Neural cell (in vitro differentiated cells): ENCODE measurements around the gene RET. TPM values are rescaled to one million over a fixed set of nuclear protein-coding genes. Genes with fewer than 3 reads are reported as not detected.

ENCODE experiments used
- H2AFZ ChIP-seq: fragments of 200-600, 300-800 bp; sonication (generic), shearing (Covaris generic); 2 replicates; pipeline ENCODE4 v1.6.0; 2014; ENCODE audit warnings: low read depth, mild to moderate bottlenecking, antibody characterized with exemption, low read length, moderate library complexity
- H3F3A ChIP-seq: fragments of 200-600 bp; shearing (Covaris generic); 2 replicates; pipeline ENCODE4 v1.6.1; 2016; ENCODE audit warnings: mild to moderate bottlenecking, moderate library complexity, mixed read lengths, antibody characterized with exemption, low read length; ENCODE audit not compliant: insufficient read depth, poor library complexity, severe bottlenecking
- H3K27ac ChIP-seq: fragments of 200-600, 300-800 bp; sonication (generic), shearing (Covaris generic); 2 replicates; pipeline ENCODE4 v1.5.1; 2014; ENCODE audit warnings: mild to moderate bottlenecking, low read length, moderate library complexity
- H3K27me3 ChIP-seq: fragments of 300-800, 200-600 bp; sonication (generic), shearing (Covaris generic); 2 replicates; pipeline ENCODE4 v1.6.0; 2014; ENCODE audit warnings: mild to moderate bottlenecking, low read depth, low read length, moderate library complexity; ENCODE audit not compliant: insufficient read depth
- H3K36me3 ChIP-seq: fragments of 300-800, 200-600 bp; sonication (generic), shearing (Covaris generic); 2 replicates; pipeline ENCODE4 v1.5.1; 2014; ENCODE audit warnings: mild to moderate bottlenecking, antibody characterized with exemption, low read length, moderate library complexity; ENCODE audit not compliant: insufficient read depth
- H3K4me2 ChIP-seq: fragments of 300-800, 200-600 bp; sonication (generic), shearing (Covaris generic); 2 replicates; pipeline ENCODE4 v1.6.0; 2014; ENCODE audit warnings: mild to moderate bottlenecking, low read length
- H3K4me3 ChIP-seq: fragments of 300-800, 200-600 bp; sonication (generic), shearing (Covaris generic); 2 replicates; pipeline ENCODE4 v1.5.1; 2014; ENCODE audit warnings: mild to moderate bottlenecking, low read length, moderate library complexity
- H3K79me2 ChIP-seq: fragments of 200-600 bp; shearing (Covaris generic); replicated peaks from 2 replicates; pipeline ENCODE4 v1.6.0; 2014; ENCODE audit warnings: mild to moderate bottlenecking, low read length, moderate library complexity; ENCODE audit not compliant: insufficient read depth
- H3K9ac ChIP-seq: fragments of 300-800, 200-600 bp; sonication (generic), shearing (Covaris generic); 2 replicates; pipeline ENCODE4 v1.6.1; 2016; ENCODE audit warnings: mild to moderate bottlenecking, low read length, mixed read lengths
- H3K9me2 ChIP-seq: fragments of 200-600 bp; shearing (Covaris generic); 2 replicates; pipeline ENCODE4 v1.6.1; 2016; ENCODE audit warnings: mild to moderate bottlenecking, low read length, mixed read lengths; ENCODE audit not compliant: insufficient read depth
- H3K9me3 ChIP-seq: fragments of 200-600, 300-800 bp; sonication (generic), shearing (Covaris generic); 2 replicates; pipeline ENCODE4 v1.6.1; 2016; ENCODE audit warnings: mild to moderate bottlenecking, mixed run types, low read length, moderate library complexity, mixed read lengths
- H4K20me1 ChIP-seq: fragments of 200-600 bp; shearing (Covaris generic); 2 replicates; pipeline ENCODE4 v1.6.1; 2016; ENCODE audit warnings: mild to moderate bottlenecking, mixed run types; ENCODE audit not compliant: insufficient read depth
- CTCF ChIP-seq: fragments of 450-650 bp; IDR thresholded peaks from 2 replicates; pipeline ENCODE4 v1.5.1; 2014; ENCODE audit warnings: antibody characterized with exemption, mild to moderate bottlenecking, moderate library complexity; ENCODE audit not compliant: poor library complexity, severe bottlenecking
- EZH2 ChIP-seq: fragments of 200-600, 300-800 bp; shearing (Covaris generic), sonication (generic); IDR thresholded peaks from 2 replicates; pipeline ENCODE4 v1.6.1; 2014; ENCODE audit warnings: antibody characterized with exemption, low read length, borderline replicate concordance, mild to moderate bottlenecking; ENCODE audit not compliant: insufficient read depth, poor library complexity, severe bottlenecking
- MXI1 ChIP-seq: fragments of 450-650 bp; conservative IDR thresholded peaks from 2 replicates; pipeline ENCODE4 v1.6.1; 2014; ENCODE audit warnings: antibody characterized with exemption, mild to moderate bottlenecking; ENCODE audit not compliant: poor library complexity, severe bottlenecking
- POLR2AphosphoS5 ChIP-seq: IDR thresholded peaks from 2 replicates; pipeline ENCODE4 v1.6.1; 2012
- RAD21 ChIP-seq: fragments of 450-650 bp; conservative IDR thresholded peaks from 2 replicates; pipeline ENCODE4 v1.6.1; 2014; ENCODE audit warnings: antibody characterized with exemption, mild to moderate bottlenecking, moderate library complexity
- REST ChIP-seq: IDR thresholded peaks from 2 replicates; pipeline ENCODE4 v1.6.1; 2012; ENCODE audit warnings: borderline replicate concordance
- SMC3 ChIP-seq: fragments of 450-650 bp; conservative IDR thresholded peaks from 2 replicates; pipeline ENCODE4 v1.6.1; 2014; ENCODE audit warnings: antibody characterized with exemption, mild to moderate bottlenecking, moderate library complexity; ENCODE audit not compliant: poor library complexity
- TAF1 ChIP-seq: IDR thresholded peaks from 2 replicates; pipeline ENCODE4 v1.6.1; 2012; ENCODE audit warnings: low read depth
- polyA plus RNA-seq: library from polyadenylated mRNA; depleted of rRNA; stranded (reverse); fragments of >200 nt; gene quantifications from 2 replicates; pipeline ENCODE4 v1.2.3, GENCODE V29; 2014

Gene RET
- polyA plus RNA-seq, 1 donor from 2014 or later = 1.7 TPM

GRCh38 chr10:43078175-43078985, 1.5 kb downstream of the RET start:
- TF ChIP-seq RAD21 (no peak), MXI1 (no peak), CTCF (no peak)

GRCh38 chr10:43078986-43079273, 2.1 kb downstream of the RET start:
- Histone ChIP-seq H3F3A (no peaks in the 10 kb centered on the region), H3K4me2 (no peak overlapping the region), H2AFZ (no peak overlapping the region), H3K27ac (no peak overlapping the region), H3K79me2 (no peaks in the 10 kb centered on the region), H3K9ac (no peak overlapping the region), H3K36me3 (no peaks in the 10 kb centered on the region), H3K4me3 (no peak overlapping the region), H3K9me3 (no peaks in the 10 kb centered on the region), H3K9me2 (no peaks in the 10 kb centered on the region), H3K27me3 (peaks cover 42% of the 10 kb centered on the region), H4K20me1 (no peaks in the 10 kb centered on the region)
- TF ChIP-seq REST = no peak
- peak; percentile 41 for TF ChIP-seq SMC3
- TF ChIP-seq MXI1 = no peak
- TF ChIP-seq POLR2AphosphoS5 = no peak
- TF ChIP-seq CTCF = peak; percentile 59
- TF ChIP-seq TAF1 = no peak
- TF ChIP-seq EZH2 = no peak
- peak; percentile 42 for TF ChIP-seq RAD21

More at GRCh38 chr10:43078175-43078985, 1.5 kb downstream of the RET start:
- Histone ChIP-seq H3K36me3 (no peaks in the 10 kb centered on the region), H3K9me2 (no peaks in the 10 kb centered on the region), H3K79me2 (no peaks in the 10 kb centered on the region), H3K27ac (no peak overlapping the region), H2AFZ (no peak overlapping the region), H3K9ac (no peak overlapping the region), H3K9me3 (no peaks in the 10 kb centered on the region), H3K4me3 (peak overlapping the region; percentile 77), H3K4me2 (no peak overlapping the region), H3F3A (no peaks in the 10 kb centered on the region), H3K27me3 (peaks cover 42% of the 10 kb centered on the region), H4K20me1 (no peaks in the 10 kb centered on the region)
